HG02763 (cell line): Measurements from ENCODE around the gene TP53BP1.

Experiments used
- ATAC-seq: cut with Tn5 transposase; IDR thresholded peaks from one replicate; pipeline ENCODE4 v1.9.1; 2021; ENCODE audit warnings: mild to moderate bottlenecking, moderate library complexity; ENCODE audit not compliant: unreplicated experiment

Gene TP53BP1

GRCh38 chr15:43493703-43494472 is 932 bp upstream of the TP53BP1 start:
- no peak for ATAC-seq

- ATAC-seq, result no peak
These were observed 690 bp downstream of the TP53BP1 start for GRCh38 chr15:43492266-43492665.

DNA sequence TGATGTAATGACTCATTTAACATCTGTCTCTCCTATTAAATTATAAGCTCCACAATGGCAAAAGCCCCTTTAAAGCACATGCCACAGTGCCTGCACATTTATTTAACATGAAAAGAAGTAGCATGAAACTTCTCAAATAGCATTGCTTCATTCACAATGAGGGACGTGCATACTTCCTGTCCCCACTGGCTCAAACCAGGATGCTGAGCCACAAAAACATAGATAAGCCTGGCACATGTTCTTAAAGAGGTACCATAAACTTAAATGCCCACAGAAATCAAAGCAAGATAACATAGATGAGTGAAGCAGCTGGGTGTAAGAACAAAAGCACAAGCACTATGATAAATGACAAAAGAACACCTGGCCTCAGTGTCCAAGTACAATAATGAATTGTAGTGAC is 3.8 kb downstream of the TP53BP1 start:
- no peak for ATAC-seq

- ATAC-seq, result no peak
These were observed 4.2 kb downstream of the TP53BP1 start for GRCh38 chr15:43488790-43489189.

GRCh38 chr15:43487271-43487895 is 5.6 kb downstream of the TP53BP1 start:
- ATAC-seq, result no peak

GRCh38 chr15:43484455-43484854 is 8.5 kb downstream of the TP53BP1 start:
- ATAC-seq, result no peak

GRCh38 chr15:43483297-43484128 is 9.4 kb downstream of the TP53BP1 start:
- ATAC-seq, result no peak

GRCh38 chr15:43473885-43474284 is 19.1 kb downstream of the TP53BP1 start:
- no peak for ATAC-seq

- no peak for ATAC-seq
These were observed 21.0 kb downstream of the TP53BP1 start for GRCh38 chr15:43471975-43472374.

GRCh38 chr15:43469867-43470266 is 23.1 kb downstream of the TP53BP1 start:
- ATAC-seq, result no peak

DNA sequence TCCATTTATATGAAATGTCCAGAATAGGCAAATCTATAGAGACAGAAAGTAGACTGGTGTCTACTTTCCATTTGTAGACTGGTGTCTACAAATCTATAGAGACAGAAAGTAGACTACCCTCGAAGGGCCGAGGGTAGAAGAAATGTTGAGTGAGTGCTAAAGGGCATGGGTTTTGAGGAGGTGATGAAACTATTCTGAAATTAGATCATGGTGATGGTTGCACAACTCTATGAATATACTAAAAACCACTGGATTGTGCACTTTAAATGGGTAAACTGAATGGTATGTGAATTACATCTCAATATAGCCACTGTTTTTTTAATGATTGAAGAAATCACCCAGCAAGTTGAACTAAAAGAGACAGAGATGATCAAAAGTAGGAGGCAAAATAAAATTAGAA is 27.9 kb downstream of the TP53BP1 start:
- ATAC-seq, result no peak

- ATAC-seq, result no peak
These were observed 29.0 kb downstream of the TP53BP1 start for GRCh38 chr15:43463998-43464397.

GRCh38 chr15:43463507-43463906 is 29.4 kb downstream of the TP53BP1 start:
- no peak for ATAC-seq

- no peak for ATAC-seq
These were observed 43.0 kb downstream of the TP53BP1 start for GRCh38 chr15:43449981-43450380.

DNA sequence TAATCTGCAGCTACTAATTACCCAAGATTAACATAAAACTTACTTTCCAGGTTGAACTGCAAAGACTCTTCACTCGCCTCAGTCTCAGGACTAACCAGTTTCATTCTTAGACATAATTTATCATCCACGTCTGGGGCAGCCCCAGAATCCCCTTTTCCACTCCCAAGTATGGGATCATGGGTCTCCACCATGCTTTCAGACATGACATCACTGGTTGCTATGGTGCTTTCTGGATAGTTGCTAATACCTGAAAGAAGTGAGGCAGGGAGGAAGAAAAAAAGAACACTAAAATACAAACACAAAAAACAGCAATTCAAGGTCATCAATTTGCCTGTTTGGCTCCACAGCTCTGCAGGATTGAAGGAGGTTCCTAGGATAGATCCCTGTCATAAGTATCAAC is 46.6 kb downstream of the TP53BP1 start:
- ATAC-seq, result no peak

DNA sequence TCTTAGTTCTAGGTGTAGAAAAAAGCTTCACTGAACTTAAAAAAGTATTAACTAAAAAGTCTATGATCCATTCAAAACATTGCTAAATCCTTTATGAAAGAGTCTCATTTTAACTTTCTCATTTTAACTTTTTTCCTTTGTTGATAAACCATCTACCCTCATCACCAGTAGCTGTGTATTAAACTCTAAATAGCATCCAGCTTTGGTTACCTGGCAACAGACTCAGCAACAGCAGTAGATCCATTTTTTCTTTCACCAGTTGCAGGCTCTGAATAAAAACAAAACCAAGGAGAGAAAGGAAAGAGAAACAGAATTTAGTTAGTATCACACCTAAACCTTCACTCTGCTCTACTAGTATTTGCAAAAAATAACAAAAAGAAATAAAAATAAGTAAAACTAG is 51.6 kb downstream of the TP53BP1 start:
- ATAC-seq, result no peak

- no peak for ATAC-seq
These were observed 52.2 kb downstream of the TP53BP1 start for GRCh38 chr15:43440721-43441281.

- no peak for ATAC-seq
These were observed 53.7 kb downstream of the TP53BP1 start for GRCh38 chr15:43439268-43439667.

DNA sequence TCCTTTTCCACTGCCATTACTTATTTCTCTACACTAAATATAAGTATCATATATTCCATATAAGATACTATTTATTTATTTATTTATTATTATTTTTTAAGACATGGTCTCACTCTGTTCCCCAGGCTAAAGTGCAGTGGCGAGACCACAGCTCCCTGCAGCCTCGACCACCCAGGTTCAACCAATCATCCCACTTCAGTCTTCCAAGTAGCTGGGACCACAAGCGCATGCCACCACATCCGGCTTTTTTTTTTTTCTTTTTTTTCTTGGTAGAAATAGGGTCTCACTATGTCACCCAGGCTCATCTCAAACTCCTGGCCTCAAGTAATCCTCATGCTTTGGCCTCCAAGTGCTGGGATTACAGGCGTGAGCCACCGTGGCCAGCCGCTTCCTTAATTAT is 56.6 kb downstream of the TP53BP1 start:
- no peak for ATAC-seq

DNA sequence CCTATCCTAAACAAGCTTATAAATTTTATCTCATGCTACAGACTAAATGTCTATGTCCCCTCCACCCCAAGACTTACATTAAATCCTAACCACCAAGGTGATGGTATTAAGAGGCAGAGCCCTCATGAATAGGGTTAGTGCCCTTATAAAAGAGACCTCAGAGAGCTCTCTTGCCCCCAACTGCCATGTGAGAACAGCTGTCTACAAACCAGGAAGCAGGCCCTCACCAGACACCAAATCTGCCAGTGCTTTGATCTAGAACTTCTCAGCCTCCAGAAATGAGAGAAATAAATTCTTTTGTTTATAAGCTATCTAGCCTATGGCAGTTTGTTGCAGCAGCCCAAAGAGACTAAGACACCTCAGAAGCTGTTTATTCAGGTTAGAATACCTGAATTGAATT is 58.5 kb downstream of the TP53BP1 start:
- no peak for ATAC-seq

DNA sequence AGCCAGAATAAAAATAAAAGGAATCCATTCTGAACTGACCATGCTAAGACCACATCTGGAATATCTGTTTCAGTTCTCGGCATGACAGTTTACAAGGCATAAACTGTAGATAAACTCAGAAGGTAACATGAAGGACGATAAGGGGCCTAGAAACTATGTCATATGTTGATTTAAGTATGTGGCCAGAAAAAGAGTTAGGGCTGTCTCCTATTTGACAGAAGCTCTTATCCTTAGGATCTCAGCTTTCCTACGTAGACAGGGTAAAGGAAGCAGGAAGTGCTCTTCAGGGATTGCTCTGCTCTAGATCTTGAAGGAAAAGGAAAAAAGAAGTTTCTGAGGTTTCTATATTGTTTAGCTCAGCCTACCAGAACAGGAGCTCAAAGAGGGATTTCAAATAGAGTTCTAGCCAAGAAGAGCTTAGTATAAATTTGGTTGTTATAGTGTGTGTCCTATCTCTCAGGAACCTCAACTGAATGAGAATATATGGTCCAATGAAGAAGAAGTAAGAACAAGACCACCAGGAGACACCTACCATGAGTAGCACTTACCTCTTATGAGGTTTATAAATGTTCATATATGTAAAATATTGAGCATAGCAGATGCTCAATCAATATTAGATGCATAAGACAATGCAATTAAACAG is 59.2 kb downstream of the TP53BP1 start:
- no peak for ATAC-seq
